Measurements from ENCODE around the gene SNX1.
"Not testable (repeated sequence)": the region's sequence is repeated elsewhere in the genome, so short reads cannot be mapped to it uniquely, and the experiment has no call there.

The SNX1 gene

DNA sequence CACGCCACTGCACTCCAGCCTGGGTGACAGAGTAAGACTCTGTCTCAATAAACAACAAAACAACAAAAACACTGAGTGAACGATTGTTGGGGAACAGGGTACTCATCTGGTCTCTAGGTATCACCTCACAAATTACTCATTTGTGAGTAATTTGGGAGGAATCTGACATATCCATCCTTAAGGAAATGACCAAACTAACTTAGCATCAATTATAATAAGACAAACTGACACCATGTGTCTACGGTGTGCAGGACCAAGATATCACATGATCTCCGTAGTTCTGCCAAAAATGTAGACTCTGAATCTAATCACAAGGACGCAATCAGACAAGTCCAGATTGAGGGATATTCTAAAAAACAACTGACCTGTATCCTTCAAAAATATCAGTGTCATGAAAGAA, 37.5 kb upstream of the SNX1 start:
- ATAC-seq, result no peak
- TF ChIP-seq, protein P1, sequence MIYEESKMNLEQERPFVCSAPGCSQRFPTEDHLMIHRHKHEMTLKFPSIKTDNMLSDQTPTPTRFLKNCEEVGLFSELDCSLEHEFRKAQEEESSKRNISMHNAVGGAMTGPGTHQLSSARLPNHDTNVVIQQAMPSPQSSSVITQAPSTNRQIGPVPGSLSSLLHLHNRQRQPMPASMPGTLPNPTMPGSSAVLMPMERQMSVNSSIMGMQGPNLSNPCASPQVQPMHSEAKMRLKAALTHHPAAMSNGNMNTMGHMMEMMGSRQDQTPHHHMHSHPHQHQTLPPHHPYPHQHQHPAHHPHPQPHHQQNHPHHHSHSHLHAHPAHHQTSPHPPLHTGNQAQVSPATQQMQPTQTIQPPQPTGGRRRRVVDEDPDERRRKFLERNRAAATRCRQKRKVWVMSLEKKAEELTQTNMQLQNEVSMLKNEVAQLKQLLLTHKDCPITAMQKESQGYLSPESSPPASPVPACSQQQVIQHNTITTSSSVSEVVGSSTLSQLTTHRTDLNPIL (CRISPR knock-in tag; IDR thresholded peaks at IDR 0.05; ENCODE audit: low read depth), result no peak
- TF ChIP-seq PATZ1 (CRISPR knock-in tag; IDR thresholded peaks at IDR 0.05; ENCODE audit: borderline replicate concordance) (no peak), TCF4 (CRISPR knock-in tag; IDR thresholded peaks at IDR 0.05; ENCODE audit: borderline replicate concordance) (no peak), ZFP30 (CRISPR knock-in tag; IDR thresholded peaks at IDR 0.05) (no peak), OSR1 (CRISPR knock-in tag; IDR thresholded peaks at IDR 0.05) (no peak), CSDC2 (CRISPR knock-in tag; IDR thresholded peaks at IDR 0.05) (no peak)

DNA sequence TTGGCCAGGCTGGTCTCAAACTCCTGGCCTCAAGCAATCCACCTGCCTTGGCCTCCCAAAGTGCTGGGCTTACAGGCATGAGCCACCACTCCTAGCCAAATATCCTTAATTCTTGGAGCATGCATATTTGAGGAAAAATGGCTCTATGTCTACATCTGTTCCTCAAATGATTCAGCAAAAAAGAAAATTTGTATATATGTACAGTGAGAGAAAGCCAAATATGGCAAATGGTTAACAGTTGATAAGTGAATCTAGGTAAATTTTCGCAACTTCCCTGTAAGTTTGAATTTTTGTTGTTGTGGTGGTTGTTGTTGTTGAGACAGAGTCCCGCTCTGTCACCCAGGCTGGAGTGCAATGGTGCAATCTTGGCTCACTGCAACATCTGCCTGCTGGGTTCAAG, 36.7 kb upstream of the SNX1 start:
- not testable (repeated sequence) for ATAC-seq

GRCh38 chr15:64060716-64061115, 35.1 kb upstream of the SNX1 start:
- no peak for ATAC-seq

GRCh38 chr15:64066451-64066850, 29.3 kb upstream of the SNX1 start:
- ATAC-seq, result no peak
- no peak for TF ChIP-seq OSR1 (CRISPR knock-in tag; IDR thresholded peaks at IDR 0.05)
- TF ChIP-seq, protein P2, sequence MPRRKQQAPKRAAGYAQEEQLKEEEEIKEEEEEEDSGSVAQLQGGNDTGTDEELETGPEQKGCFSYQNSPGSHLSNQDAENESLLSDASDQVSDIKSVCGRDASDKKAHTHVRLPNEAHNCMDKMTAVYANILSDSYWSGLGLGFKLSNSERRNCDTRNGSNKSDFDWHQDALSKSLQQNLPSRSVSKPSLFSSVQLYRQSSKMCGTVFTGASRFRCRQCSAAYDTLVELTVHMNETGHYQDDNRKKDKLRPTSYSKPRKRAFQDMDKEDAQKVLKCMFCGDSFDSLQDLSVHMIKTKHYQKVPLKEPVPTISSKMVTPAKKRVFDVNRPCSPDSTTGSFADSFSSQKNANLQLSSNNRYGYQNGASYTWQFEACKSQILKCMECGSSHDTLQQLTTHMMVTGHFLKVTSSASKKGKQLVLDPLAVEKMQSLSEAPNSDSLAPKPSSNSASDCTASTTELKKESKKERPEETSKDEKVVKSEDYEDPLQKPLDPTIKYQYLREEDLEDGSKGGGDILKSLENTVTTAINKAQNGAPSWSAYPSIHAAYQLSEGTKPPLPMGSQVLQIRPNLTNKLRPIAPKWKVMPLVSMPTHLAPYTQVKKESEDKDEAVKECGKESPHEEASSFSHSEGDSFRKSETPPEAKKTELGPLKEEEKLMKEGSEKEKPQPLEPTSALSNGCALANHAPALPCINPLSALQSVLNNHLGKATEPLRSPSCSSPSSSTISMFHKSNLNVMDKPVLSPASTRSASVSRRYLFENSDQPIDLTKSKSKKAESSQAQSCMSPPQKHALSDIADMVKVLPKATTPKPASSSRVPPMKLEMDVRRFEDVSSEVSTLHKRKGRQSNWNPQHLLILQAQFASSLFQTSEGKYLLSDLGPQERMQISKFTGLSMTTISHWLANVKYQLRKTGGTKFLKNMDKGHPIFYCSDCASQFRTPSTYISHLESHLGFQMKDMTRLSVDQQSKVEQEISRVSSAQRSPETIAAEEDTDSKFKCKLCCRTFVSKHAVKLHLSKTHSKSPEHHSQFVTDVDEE (CRISPR knock-in tag; IDR thresholded peaks at IDR 0.05), result no peak
- no peak for TF ChIP-seq ISL1 (CRISPR knock-in tag; IDR thresholded peaks at IDR 0.05)
- no peak for TF ChIP-seq PATZ1 (CRISPR knock-in tag; IDR thresholded peaks at IDR 0.05; ENCODE audit: borderline replicate concordance)
- TF ChIP-seq ZNF565 (CRISPR knock-in tag; conservative IDR thresholded peaks at IDR 0.05; ENCODE audit: low read depth), result no peak
- TF ChIP-seq, protein P1 (CRISPR knock-in tag; IDR thresholded peaks at IDR 0.05; ENCODE audit: low read depth), result no peak
- no peak for TF ChIP-seq BACH2 (CRISPR knock-in tag; IDR thresholded peaks at IDR 0.05; ENCODE audit: borderline replicate concordance)
- no peak for TF ChIP-seq TOX (CRISPR knock-in tag; IDR thresholded peaks at IDR 0.05; ENCODE audit: borderline replicate concordance)
- no peak for TF ChIP-seq ESRRG (CRISPR knock-in tag; IDR thresholded peaks at IDR 0.05)

More at GRCh38 chr15:64060716-64061115, 35.1 kb upstream of the SNX1 start:
- TF ChIP-seq ZNF8 (CRISPR knock-in tag; IDR thresholded peaks at IDR 0.05) (no peak), CSRNP3 (CRISPR knock-in tag; IDR thresholded peaks at IDR 0.05) (no peak), ZC3H10 (CRISPR knock-in tag; IDR thresholded peaks at IDR 0.05) (no peak), PPARA (CRISPR knock-in tag; IDR thresholded peaks at IDR 0.05; ENCODE audit: borderline replicate concordance) (no peak), ZNF70 (CRISPR knock-in tag; IDR thresholded peaks at IDR 0.05) (no peak), ESRRG (CRISPR knock-in tag; IDR thresholded peaks at IDR 0.05) (no peak), ZNF565 (CRISPR knock-in tag; conservative IDR thresholded peaks at IDR 0.05; ENCODE audit: low read depth) (no peak)
- TF ChIP-seq, protein P2 (CRISPR knock-in tag; IDR thresholded peaks at IDR 0.05), result no peak
- TF ChIP-seq, protein P1 (CRISPR knock-in tag; IDR thresholded peaks at IDR 0.05; ENCODE audit: low read depth), result no peak

Data from SK-N-SH treated with all-trans-retinoic acid at 6 μM for 48 hours (cell line).